Kidney (tissue), 22 donors: ENCODE data around the gene ATP1A3. TPM values are rescaled to one million over a fixed set of nuclear protein-coding genes. Genes with fewer than 3 reads are reported as not detected.
"Not testable (repeated sequence)": the region's sequence is repeated elsewhere in the genome, so short reads cannot be mapped to it uniquely, and the experiment has no call there.

Source experiments
- DNase-seq, 5 donors: peaks; one replicate each; pipeline ENCODE4 v3.0.0-alpha.2; 2013 to 2020
- FAIRE-seq: peaks from 2 replicates; lab custom pipeline; 2012; peaks lifted over from hg19 to GRCh38; lab: Jason Lieb, UNC
- H3K27ac ChIP-seq, 2 donors: one replicate each; pipeline ENCODE4 v1.7.0; 2013; ENCODE audit warnings: low read depth in 2 of 2, low read length in 2 of 2, inconsistent platforms in 1 of 2
- H3K27me3 ChIP-seq: one replicate; pipeline ENCODE4 v1.7.1; 2013; ENCODE audit warnings: low read length, inconsistent platforms; ENCODE audit not compliant: control insufficient read depth, insufficient read depth
- H3K36me3 ChIP-seq, 3 donors: one replicate each; pipeline versions ENCODE4 v1.7.0 to v1.7.1; 2013; ENCODE audit warnings: low read length in 3 of 3, control low read depth in 1 of 3, inconsistent platforms in 1 of 3; ENCODE audit not compliant: insufficient read depth in 3 of 3, control insufficient read depth in 2 of 3
- H3K4me1 ChIP-seq, 3 donors: one replicate each; pipeline versions ENCODE4 v1.7.0 to v1.7.1; 2013; ENCODE audit warnings: low read length in 3 of 3, inconsistent platforms in 1 of 3, low read depth in 1 of 3; ENCODE audit not compliant: control insufficient read depth in 2 of 3, insufficient read depth in 2 of 3
- H3K4me3 ChIP-seq, 3 donors: one replicate each; pipeline versions ENCODE4 v1.7.0 to v1.8.1; 2013; ENCODE audit warnings: low read length in 3 of 3, control low read depth in 1 of 3, inconsistent platforms in 1 of 3
- H3K9ac ChIP-seq, 3 donors: one replicate each; pipeline versions ENCODE4 v1.7.0 to v1.7.1; 2013; ENCODE audit warnings: low read length in 3 of 3, control low read depth in 1 of 3, inconsistent platforms in 1 of 3
- H3K9me3 ChIP-seq, 3 donors: one replicate each; pipeline versions ENCODE4 v1.7.0 to v1.7.1; 2013; ENCODE audit warnings: low read length in 3 of 3, control low read depth in 1 of 3, inconsistent platforms in 1 of 3; ENCODE audit not compliant: control insufficient read depth in 2 of 3, insufficient read depth in 1 of 3
- CTCF ChIP-seq: IDR thresholded peaks from 3 replicates; pipeline ENCODE4 v1.5.1; 2012; ENCODE audit warnings: mild to moderate bottlenecking, moderate library complexity, borderline replicate concordance; ENCODE audit not compliant: insufficient read depth; ENCODE audit errors: extremely low read depth
- intact Hi-C: fragments of 100-400 bp; cut with DNase I; formaldehyde crosslinking; loops from one replicate; pipeline ENCODE4 v1.11.1; 2022
- long read RNA-seq, 10 donors: library from polyadenylated mRNA in 1 of 10; unstranded in 1 of 10; transcript quantifications; one replicate each; pipeline ENCODE4 v2.0.0 and lab custom pipeline, GENCODE V29; 2021 to 2026
- polyA plus RNA-seq: library from polyadenylated mRNA; stranded (reverse); fragments of 350-450 nt; fragmentation: Illumina TruSeq; extraction: RNeasy Lipid Tissue Mini Kit (QIAGEN cat#74804); gene quantifications from one replicate; pipeline ENCODE4 v1.2.3, GENCODE V29; 2014; ENCODE audit warnings: low read depth, low replicate concordance; ENCODE audit not compliant: insufficient read depth
- total RNA-seq: library from RNA; stranded (reverse); fragmentation: NEBNext Ultra II Directional; extraction: Animal tissue kit (Norgen Biotek cat#: 25700); gene quantifications from one replicate; pipeline ENCODE4 v1.2.1, GENCODE V29; 2021
- donor health status: control.
- donor health status: control.
- donor health status: control.
- donor health status: control.
- donor health status: control.
- donor health status: DM: yes; HTN: yes; CAD: no.
- donor health status: Normal renal cell carcinoma (clear cell type).

The ATP1A3 gene
- total RNA-seq = not detected
- not detected for polyA plus RNA-seq
- long read RNA-seq, donor 1 = 0 reads
- long read RNA-seq, donor 2 = 0 reads
- long read RNA-seq, donor 3 = 0 reads
- long read RNA-seq, donor 4 = 0 reads
- long read RNA-seq, donor 5 = 0 reads
- long read RNA-seq, donor 6 = 0 reads
- long read RNA-seq, donor 7 = 0 reads
- long read RNA-seq, donor 8 = 0 reads
- long read RNA-seq, donor 9 = 0 reads
- long read RNA-seq, donor 10 = 0 reads

DNA sequence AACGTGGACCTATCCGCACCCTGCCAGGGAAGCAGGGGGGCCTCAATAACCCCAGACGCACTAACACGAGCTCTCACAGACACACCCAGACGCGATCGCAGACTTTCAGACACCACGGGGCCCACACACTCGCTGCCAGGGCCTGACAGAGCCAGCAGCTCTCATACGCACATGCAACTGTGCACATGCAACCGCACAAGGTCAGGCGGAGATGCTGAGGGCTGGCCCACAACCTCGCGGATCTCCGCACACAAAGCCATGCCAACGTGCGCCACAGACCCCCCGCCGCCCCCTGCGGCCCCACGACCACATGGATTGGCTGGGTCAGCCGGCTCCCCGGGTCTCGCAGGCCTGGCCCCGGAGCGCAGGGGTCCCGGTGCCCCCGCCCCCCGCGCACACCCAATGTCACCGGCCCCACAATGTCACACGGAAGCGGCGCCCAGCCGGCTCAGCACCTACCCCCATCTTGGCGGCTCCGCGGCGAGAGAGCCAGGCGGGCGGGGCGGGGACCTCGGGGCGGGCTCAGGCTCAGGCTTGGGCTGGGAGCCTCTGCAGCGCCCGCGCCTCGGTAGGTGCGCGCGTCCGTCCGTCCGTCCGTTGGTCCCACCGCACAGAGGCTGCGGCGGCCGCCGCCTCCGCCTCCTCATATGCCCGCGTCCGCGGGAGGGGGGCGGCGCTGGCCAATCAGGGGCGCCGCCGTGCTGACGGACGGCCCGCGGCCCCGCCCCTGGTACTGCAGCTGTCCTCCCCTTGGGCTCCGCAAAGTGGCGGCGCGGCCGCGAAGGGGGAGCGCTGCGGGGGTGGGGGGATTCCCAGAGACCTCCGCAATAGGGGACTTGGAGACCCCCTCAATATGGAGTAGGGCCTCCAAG is at the start of gene ATP1A3:
ATP1A3 (minus strand) TSS at position 619 of the 872 bp plus-strand sequence; CDS start at position 465, 154 bp downstream.
- Histone ChIP-seq H3K4me3 (no peak within 1 kb of the TSS), H3K36me3 (no peaks in the 10 kb centered on the region), H3K9me3 (no peaks in the 10 kb centered on the region), H3K4me1 (peaks cover 0 to 3% (median 0%) of the 10 kb centered on the region in 3 donors), H3K27ac (no peak within 1 kb of the TSS), H3K27me3 (peaks cover 12% of the 10 kb centered on the region), H3K9ac (no peak within 1 kb of the TSS)
- DNase-seq = peak in 3 of 5 donors; percentile 34 to 65 (median 54)
- no peak for FAIRE-seq
- TF ChIP-seq CTCF = no peak
- intact Hi-C loops = no loop called here

GRCh38 chr19:42042455-42043170 is 48.6 kb upstream of the ATP1A3 start:
- H3K4me3 ChIP-seq = no peak overlapping the region
- FAIRE-seq (no peak), DNase-seq (no peak)
- no peaks in the 10 kb centered on the region for H3K27me3 ChIP-seq
- intact Hi-C loops = no loop called here
- TF ChIP-seq CTCF = no peak
- H3K4me1 ChIP-seq = no peaks in the 10 kb centered on the region
- peaks cover 0 to 2% (median 0%) of the 10 kb centered on the region in 3 donors for H3K36me3 ChIP-seq
- no peak overlapping the region for H3K27ac ChIP-seq
- no peak overlapping the region for H3K9ac ChIP-seq
- no peaks in the 10 kb centered on the region for H3K9me3 ChIP-seq

- DNase-seq, H3K36me3 ChIP-seq, H3K27ac ChIP-seq, H3K27me3 ChIP-seq, H3K9me3 ChIP-seq, H3K4me3 ChIP-seq, FAIRE-seq, H3K4me1 ChIP-seq, H3K9ac ChIP-seq, intact Hi-C loops: not testable (repeated sequence)
Observed at GRCh38 chr19:42040491-42040890, 46.5 kb upstream of the ATP1A3 start.
